Uterus (tissue), 2 donors: ENCODE data around the gene BCL7C.
A peak's percentile ranks its signal among the peaks of the same experiment; 100 is the strongest.

ENCODE experiments used
- CTCF ChIP-seq, 4 experiments: fragments of 200-600 bp in 2 of 4; fragments of 450-650 bp in 2 of 4; sonication (generic) in 2 of 4; IDR thresholded peaks; one replicate each; pipeline ENCODE4 v1.5.1; 2016 to 2019; ENCODE audit warnings: antibody characterized with exemption in 4 of 4, mild to moderate bottlenecking in 2 of 4, moderate library complexity in 1 of 4
- POLR2A ChIP-seq, 2 donors: fragments of 450-650 bp; IDR thresholded peaks; one replicate each; pipeline ENCODE4 v1.6.1; 2016; ENCODE audit warnings: antibody characterized with exemption in 2 of 2, mild to moderate bottlenecking in 1 of 2, moderate library complexity in 1 of 2

- TF ChIP-seq CTCF (IDR thresholded peaks at IDR 0.05) (peak; percentile 63 to 87 (median 82)), POLR2A (IDR thresholded peaks at IDR 0.05) (no peak)
Measured at GRCh38 chr16:30941600-30942425, 47.9 kb upstream of the BCL7C start.
